H9 (cell line): ENCODE results near the gene DPP7. TPM values are rescaled to one million over a fixed set of nuclear protein-coding genes. Genes with fewer than 3 reads are reported as not detected.

Experiments
- DNase-seq: peaks from one replicate; pipeline ENCODE4 v3.0.0-alpha.2; 2017
- H2AFZ ChIP-seq: one replicate; pipeline ENCODE4 v1.6.1; 2013; ENCODE audit warnings: mild to moderate bottlenecking, low read length, control low read depth, moderate library complexity
- H2AK5ac ChIP-seq: 2 replicates; pipeline ENCODE4 v1.6.1; 2013; ENCODE audit warnings: low read length, control low read depth, mixed read lengths; ENCODE audit not compliant: insufficient read length
- H2BK120ac ChIP-seq: one replicate; pipeline ENCODE4 v1.6.1; 2013; ENCODE audit warnings: low read depth, mild to moderate bottlenecking, low read length, control low read depth, inconsistent platforms; ENCODE audit not compliant: poor library complexity, severe bottlenecking
- H2BK12ac ChIP-seq: 2 replicates; pipeline ENCODE4 v1.6.1; 2013; ENCODE audit warnings: low read length, control low read depth, mixed read lengths, low read depth; ENCODE audit not compliant: insufficient read length
- H2BK15ac ChIP-seq: 2 replicates; pipeline ENCODE4 v1.6.1; 2013; ENCODE audit warnings: low read depth, low read length, control low read depth
- H2BK20ac ChIP-seq: one replicate; pipeline ENCODE4 v1.6.1; 2013; ENCODE audit warnings: low read depth, mild to moderate bottlenecking, low read length, control low read depth, inconsistent platforms; ENCODE audit not compliant: poor library complexity, severe bottlenecking
- H2BK5ac ChIP-seq: 2 replicates; pipeline ENCODE4 v1.6.1; 2013; ENCODE audit warnings: low read length, control low read depth, mixed read lengths; ENCODE audit not compliant: insufficient read length
- H3K14ac ChIP-seq: 2 replicates; pipeline ENCODE4 v1.6.1; 2013; ENCODE audit warnings: low read length, control low read depth; ENCODE audit not compliant: insufficient read depth
- H3K18ac ChIP-seq: 2 replicates; pipeline ENCODE4 v1.6.1; 2013; ENCODE audit warnings: low read depth, mild to moderate bottlenecking, mixed read lengths, low read length, control low read depth; ENCODE audit not compliant: insufficient read length
- H3K23ac ChIP-seq: 2 replicates; pipeline ENCODE4 v1.6.1; 2013; ENCODE audit warnings: low read length, control low read depth, mixed read lengths, low read depth; ENCODE audit not compliant: insufficient read length
- H3K23me2 ChIP-seq: 2 replicates; pipeline ENCODE4 v1.6.1; 2013; ENCODE audit warnings: low read depth, mild to moderate bottlenecking, mixed read lengths, low read length, control low read depth; ENCODE audit not compliant: insufficient read length, poor library complexity, severe bottlenecking
- H3K27ac ChIP-seq: 2 replicates; pipeline ENCODE4 v1.5.1; 2013; ENCODE audit warnings: low read length, control low read depth, mixed read lengths, low read depth; ENCODE audit not compliant: insufficient read length
- H3K27me3 ChIP-seq: 2 replicates; pipeline ENCODE4 v1.6.1; 2013; ENCODE audit warnings: low read length, control low read depth, inconsistent platforms; ENCODE audit not compliant: insufficient read depth
- H3K4ac ChIP-seq: 2 replicates; pipeline ENCODE4 v1.6.1; 2013; ENCODE audit warnings: low read depth, mild to moderate bottlenecking, control low read depth, inconsistent platforms, low read length, moderate library complexity
- H3K4me1 ChIP-seq: 2 replicates; pipeline ENCODE4 v1.6.1; 2013; ENCODE audit warnings: low read length, control low read depth, inconsistent platforms; ENCODE audit not compliant: insufficient read depth
- H3K4me2 ChIP-seq: 2 replicates; pipeline ENCODE4 v1.6.1; 2013; ENCODE audit warnings: low read length, control low read depth, mixed read lengths; ENCODE audit not compliant: insufficient read length, insufficient read depth
- H3K56ac ChIP-seq: 2 replicates; pipeline ENCODE4 v1.6.1; 2013; ENCODE audit warnings: low read depth, mild to moderate bottlenecking, mixed read lengths, low read length, control low read depth; ENCODE audit not compliant: insufficient read length
- H3K79me1 ChIP-seq: 2 replicates; pipeline ENCODE4 v1.6.1; 2013; ENCODE audit warnings: low read depth, mild to moderate bottlenecking, moderate library complexity, low read length, control low read depth, inconsistent platforms; ENCODE audit not compliant: insufficient read depth, poor library complexity, severe bottlenecking
- H3K79me2 ChIP-seq: 2 replicates; pipeline ENCODE4 v1.6.1; 2013; ENCODE audit warnings: low read length, control low read depth, inconsistent platforms; ENCODE audit not compliant: insufficient read depth
- H3K9ac ChIP-seq: 2 replicates; pipeline ENCODE4 v1.6.1; 2013; ENCODE audit warnings: low read length, control low read depth, mixed read lengths; ENCODE audit not compliant: insufficient read length; ENCODE audit errors: extremely low read depth
- H3K9me3 ChIP-seq: one replicate; pipeline ENCODE4 v1.6.1; 2013; ENCODE audit warnings: low read depth, low read length, inconsistent platforms; ENCODE audit not compliant: control insufficient read depth
- H3T11ph ChIP-seq: one replicate; pipeline ENCODE4 v1.6.1; 2013; ENCODE audit warnings: mild to moderate bottlenecking, low read length, control low read depth, inconsistent platforms
- H4K20me1 ChIP-seq: one replicate; pipeline ENCODE4 v1.6.1; 2013; ENCODE audit not compliant: control insufficient read depth, insufficient read length, insufficient read depth
- H4K5ac ChIP-seq: 2 replicates; pipeline ENCODE4 v1.6.1; 2013; ENCODE audit warnings: low read depth, mild to moderate bottlenecking, mixed read lengths, low read length, control low read depth; ENCODE audit not compliant: insufficient read length
- H4K8ac ChIP-seq: replicated peaks from 2 replicates; pipeline ENCODE4 v1.6.1; 2013; ENCODE audit warnings: low read length, control low read depth, mixed read lengths, low read depth; ENCODE audit not compliant: insufficient read length
- H4K91ac ChIP-seq: 2 replicates; pipeline ENCODE4 v1.6.1; 2013; ENCODE audit warnings: low read depth, mild to moderate bottlenecking, moderate library complexity, mixed read lengths, low read length, control low read depth; ENCODE audit not compliant: insufficient read length
- H3K27ac Mint-ChIP-seq, 3 experiments: 2 replicates in 2 of 3; 3 replicates in 1 of 3; pipeline ENCODE4 v1.8.0; 2020 to 2021; ENCODE audit warnings: mixed read lengths in 3 of 3, mild to moderate bottlenecking in 1 of 3, moderate library complexity in 1 of 3
- H3K27me3 Mint-ChIP-seq: 2 replicates; pipeline ENCODE4 v1.8.0; 2021; ENCODE audit warnings: low read depth, mild to moderate bottlenecking, moderate library complexity, mixed read lengths
- H3K36me3 Mint-ChIP-seq, 3 experiments: 2 replicates in 2 of 3; 3 replicates in 1 of 3; pipeline ENCODE4 v1.8.0; 2020 to 2021; ENCODE audit warnings: low read depth in 3 of 3, mixed read lengths in 3 of 3; ENCODE audit not compliant: insufficient read depth in 1 of 3
- H3K4me1 Mint-ChIP-seq, 2 experiments: 2 replicates each; pipeline ENCODE4 v1.8.0; 2020; ENCODE audit warnings: mixed read lengths in 2 of 2
- H3K4me3 Mint-ChIP-seq, 2 experiments: 2 replicates in 1 of 2; 3 replicates in 1 of 2; pipeline ENCODE4 v1.8.0; 2020 to 2021; ENCODE audit warnings: mild to moderate bottlenecking in 2 of 2, mixed read lengths in 2 of 2, moderate library complexity in 1 of 2
- H3K9me3 Mint-ChIP-seq, 2 experiments: 2 replicates in 1 of 2; 3 replicates in 1 of 2; pipeline ENCODE4 v1.8.0; 2020; ENCODE audit warnings: mild to moderate bottlenecking in 2 of 2, mixed read lengths in 2 of 2, moderate library complexity in 1 of 2
- WGBS: extraction: QIAGEN DNeasy Blood & Tissue Kit; methylation state at CpG from one replicate; pipeline ENCODE4 v1.1.7; 2013; ENCODE audit warnings: missing lambda C conversion rate, low lambda C conversion rate, mixed read lengths; ENCODE audit not compliant: insufficient read length; ENCODE audit errors: extremely low coverage; 5-methylcytosine and 5-hydroxymethylcytosine counted together
- total RNA-seq: library from RNA; stranded (reverse); gene quantifications from 2 replicates; pipeline ENCODE4 v1.2.1, GENCODE V29; 2021
- TF ChIP-seq, protein P1 (sequence below): fragments of 200-600 bp; sonication (generic); conservative IDR thresholded peaks from 3 replicates; pipeline ENCODE4 v1.8.0; 2021; ENCODE audit warnings: antibody characterized with exemption, mild to moderate bottlenecking

Gene DPP7
- total RNA-seq, 1 experiment from 2014 or later, result 29.4 TPM

DNA sequence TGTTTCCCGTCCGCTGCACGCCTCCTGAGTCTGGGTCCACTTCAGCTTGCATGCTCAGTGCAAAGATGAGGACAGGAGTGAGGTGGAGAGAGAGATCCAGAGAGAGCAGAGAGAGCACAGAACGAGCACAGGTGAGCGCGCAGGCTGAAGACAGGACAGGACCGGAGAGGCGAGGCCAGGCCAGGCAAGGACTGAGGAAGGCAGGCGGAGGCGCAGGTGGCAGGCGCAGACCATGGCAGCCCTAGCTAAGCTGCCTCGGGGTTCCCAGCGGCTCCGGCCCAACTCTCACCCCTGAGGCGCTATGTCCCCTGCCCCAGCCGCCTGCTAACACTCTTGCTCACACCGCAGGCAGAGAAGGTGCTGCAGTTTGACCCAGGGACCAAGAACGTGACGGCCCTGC, 34.1 kb upstream of the DPP7 start:
- Histone ChIP-seq H3K23me2 (no peaks in the 10 kb centered on the region), H4K8ac (no peak overlapping the region), H3K9ac (no peak overlapping the region), H4K20me1 (no peaks in the 10 kb centered on the region), H3T11ph (no peak overlapping the region), H4K5ac (no peak overlapping the region), H3K4ac (no peak overlapping the region), H3K4me2 (no peak overlapping the region), H2BK5ac (no peak overlapping the region), H2BK12ac (no peak overlapping the region), H2AK5ac (no peak overlapping the region), H4K91ac (no peak overlapping the region), H3K23ac (no peak overlapping the region), H3K79me1 (no peaks in the 10 kb centered on the region), H2BK15ac (no peak overlapping the region), H3K9me3 (no peaks in the 10 kb centered on the region), H3K27me3 (no peaks in the 10 kb centered on the region), H2BK20ac (no peak overlapping the region), H2AFZ (no peak overlapping the region), H3K4me1 (no peaks in the 10 kb centered on the region; the same call in 1 of the 2 replicates), H3K18ac (no peak overlapping the region), H3K56ac (no peak overlapping the region), H3K27ac (no peak overlapping the region), H2BK120ac (no peak overlapping the region), H3K14ac (no peak overlapping the region; the same call in 1 of the 2 replicates), H3K79me2 (no peaks in the 10 kb centered on the region)
- H3K27ac Mint-ChIP-seq, result no peak overlapping the region
- peaks cover 0 to 11% of the 10 kb centered on the region in 2 experiments; a peak in 2 of 4 replicates for H3K4me1 Mint-ChIP-seq
- H3K4me3 Mint-ChIP-seq, result no peak overlapping the region
- H3K36me3 Mint-ChIP-seq, result no peaks in the 10 kb centered on the region
- H3K27me3 Mint-ChIP-seq, result peaks cover 35% of the 10 kb centered on the region
- WGBS, result no CpG with 5 or more reads among the region's 19 CpGs
- TF ChIP-seq, protein P1, sequence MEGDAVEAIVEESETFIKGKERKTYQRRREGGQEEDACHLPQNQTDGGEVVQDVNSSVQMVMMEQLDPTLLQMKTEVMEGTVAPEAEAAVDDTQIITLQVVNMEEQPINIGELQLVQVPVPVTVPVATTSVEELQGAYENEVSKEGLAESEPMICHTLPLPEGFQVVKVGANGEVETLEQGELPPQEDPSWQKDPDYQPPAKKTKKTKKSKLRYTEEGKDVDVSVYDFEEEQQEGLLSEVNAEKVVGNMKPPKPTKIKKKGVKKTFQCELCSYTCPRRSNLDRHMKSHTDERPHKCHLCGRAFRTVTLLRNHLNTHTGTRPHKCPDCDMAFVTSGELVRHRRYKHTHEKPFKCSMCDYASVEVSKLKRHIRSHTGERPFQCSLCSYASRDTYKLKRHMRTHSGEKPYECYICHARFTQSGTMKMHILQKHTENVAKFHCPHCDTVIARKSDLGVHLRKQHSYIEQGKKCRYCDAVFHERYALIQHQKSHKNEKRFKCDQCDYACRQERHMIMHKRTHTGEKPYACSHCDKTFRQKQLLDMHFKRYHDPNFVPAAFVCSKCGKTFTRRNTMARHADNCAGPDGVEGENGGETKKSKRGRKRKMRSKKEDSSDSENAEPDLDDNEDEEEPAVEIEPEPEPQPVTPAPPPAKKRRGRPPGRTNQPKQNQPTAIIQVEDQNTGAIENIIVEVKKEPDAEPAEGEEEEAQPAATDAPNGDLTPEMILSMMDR, result no peak
- H3K9me3 Mint-ChIP-seq, result no peaks in the 10 kb centered on the region; a peak in 2 of 5 replicates
- no peak for DNase-seq
